ENCODE measurements around the gene MARK3.
A peak's percentile ranks its signal among the peaks of the same experiment; 100 is the strongest.
"Not testable (repeated sequence)": the region's sequence is repeated elsewhere in the genome, so short reads cannot be mapped to it uniquely, and the experiment has no call there.

Gene MARK3

DNA sequence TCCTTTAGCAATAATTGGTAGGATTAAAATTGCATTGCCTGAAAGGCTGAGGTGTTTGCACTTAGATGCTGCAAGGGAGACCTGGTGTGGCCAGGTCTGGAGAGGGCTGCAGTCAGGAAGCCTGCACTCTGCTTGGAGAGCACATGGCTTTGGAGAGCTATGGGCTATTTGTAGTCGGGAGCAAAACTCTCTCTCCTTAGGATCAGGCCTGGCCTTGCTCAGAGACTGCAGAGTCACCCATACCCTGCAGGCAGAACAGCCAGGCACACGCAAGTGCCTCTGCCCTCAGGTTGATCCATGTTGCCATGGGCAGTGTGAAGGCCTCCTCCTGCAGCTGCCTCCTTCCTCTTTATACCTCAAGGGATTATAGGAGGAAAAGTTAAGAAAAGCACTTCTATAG is 110.6 kb downstream of the MARK3 start:
- DNase-seq, result no peak

DNA sequence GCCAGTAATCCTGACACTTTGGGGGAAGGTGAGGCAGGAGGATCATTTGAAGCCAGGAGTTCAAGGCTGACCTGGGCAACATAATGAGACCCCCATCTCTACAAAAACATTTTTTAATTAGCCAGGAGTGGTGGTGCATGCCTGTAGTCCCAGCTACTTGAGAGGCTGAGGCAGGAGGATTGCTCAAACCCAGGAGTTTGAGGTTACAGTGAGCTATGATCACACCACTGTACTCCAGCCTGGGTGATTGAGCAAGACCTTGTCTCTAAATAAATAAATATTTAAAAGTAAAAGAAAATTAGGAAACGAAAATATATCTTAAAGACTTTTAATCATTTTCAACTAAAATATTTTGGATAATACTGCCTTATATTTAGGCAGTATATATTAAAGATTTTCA is 111.6 kb downstream of the MARK3 start:
- DNase-seq, result no peak

DNA sequence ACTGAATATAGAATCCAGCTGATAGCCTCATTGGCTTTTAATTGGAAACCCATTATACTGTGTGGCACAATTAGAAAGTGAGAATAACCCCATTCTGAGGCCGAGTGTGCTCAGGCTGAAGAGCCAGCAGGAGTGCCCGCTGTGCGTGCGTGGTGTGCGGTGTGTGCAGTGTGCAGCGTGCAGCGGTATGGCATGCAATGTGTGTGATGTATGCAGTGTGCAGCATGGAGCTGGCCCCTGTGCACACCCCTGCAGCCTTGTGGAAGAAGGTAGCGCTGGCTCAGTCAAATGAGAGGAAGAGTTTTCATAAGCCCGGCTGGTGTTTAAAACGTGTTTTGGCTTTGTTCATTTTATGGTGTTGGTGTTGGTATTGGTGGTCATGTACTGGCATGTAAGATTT is 114.5 kb downstream of the MARK3 start:
- DNase-seq, result no peak

DNA sequence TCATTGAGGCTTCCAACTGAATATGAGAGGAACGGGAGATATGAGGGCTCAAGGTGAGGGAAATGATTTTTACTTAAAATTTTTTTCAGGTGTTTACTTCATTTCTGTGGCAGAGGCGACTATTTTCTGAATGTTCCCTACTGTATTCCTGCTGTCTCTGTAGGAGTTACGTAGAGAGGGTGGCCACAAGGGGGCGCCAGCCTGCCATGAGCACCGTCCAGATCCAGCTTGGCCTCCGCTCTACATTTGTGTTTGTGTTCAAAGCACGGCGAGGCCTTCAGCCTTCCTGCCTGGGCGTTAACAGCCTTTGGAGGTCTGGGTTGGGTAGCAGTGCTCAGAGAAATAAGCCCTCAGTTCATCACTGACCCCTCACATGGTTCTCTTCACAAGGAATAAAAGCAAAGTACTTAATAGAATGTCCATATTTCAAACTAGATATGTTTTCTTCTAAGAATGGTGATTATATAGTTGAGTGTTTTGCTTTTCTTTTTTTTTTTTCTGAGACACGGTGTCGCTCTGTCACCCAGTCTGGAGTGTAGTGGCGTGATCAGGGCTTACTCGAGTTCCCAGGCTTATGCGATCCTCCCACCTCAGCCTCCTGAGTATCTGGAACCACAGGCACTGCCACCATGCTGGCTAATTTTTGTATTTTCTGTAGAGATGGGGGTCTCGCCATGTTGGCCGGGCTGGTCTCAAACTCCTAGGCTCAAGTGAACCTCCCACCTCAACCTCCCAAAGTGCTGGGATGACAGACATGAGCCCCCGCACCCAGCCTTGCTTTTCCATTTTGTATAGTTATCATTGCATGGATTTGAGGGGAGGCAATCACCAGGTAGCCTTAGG is 115.2 kb downstream of the MARK3 start:
- DNase-seq, result peak; percentile 25 to 72

DNA sequence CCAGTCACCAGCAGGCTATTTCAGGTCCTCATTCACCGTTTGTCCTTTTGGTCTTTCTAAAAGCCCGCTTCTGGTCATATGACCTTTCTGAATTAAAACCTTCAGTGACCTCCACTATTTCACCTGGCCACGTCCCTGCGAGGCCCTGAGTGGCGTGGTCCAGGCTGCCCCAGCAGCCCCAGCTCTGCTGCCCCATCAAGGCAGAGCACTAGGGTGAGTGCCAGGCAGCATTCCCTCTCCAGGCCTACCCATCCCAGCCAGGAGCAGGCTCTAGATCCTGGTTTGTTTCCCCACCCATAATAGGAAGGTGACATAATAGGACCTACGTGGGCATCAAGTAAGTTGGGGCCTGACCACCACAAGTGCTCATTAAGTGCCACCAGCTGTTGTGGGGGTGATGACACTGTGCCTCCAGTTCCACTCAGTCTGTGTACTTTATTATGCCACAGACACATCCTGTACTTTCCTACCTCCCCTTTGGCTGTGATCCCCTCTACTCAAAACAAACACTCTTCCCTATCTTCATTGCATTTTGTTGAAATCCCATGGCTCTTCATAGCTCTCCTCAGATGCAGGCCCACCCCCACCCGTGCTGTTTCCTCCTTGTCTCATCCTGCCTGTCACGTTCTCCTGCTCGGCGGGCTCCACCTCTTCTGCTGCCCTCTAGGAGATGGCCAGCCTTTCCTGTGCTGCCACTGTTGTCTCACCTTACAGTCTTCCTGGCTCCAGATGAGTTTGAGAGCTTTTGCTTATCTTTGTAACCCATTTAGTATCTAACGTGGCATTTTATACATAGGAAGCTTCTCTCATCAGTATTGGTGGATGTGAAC is 116.0 kb downstream of the MARK3 start:
- DNase-seq, result no peak

DNA sequence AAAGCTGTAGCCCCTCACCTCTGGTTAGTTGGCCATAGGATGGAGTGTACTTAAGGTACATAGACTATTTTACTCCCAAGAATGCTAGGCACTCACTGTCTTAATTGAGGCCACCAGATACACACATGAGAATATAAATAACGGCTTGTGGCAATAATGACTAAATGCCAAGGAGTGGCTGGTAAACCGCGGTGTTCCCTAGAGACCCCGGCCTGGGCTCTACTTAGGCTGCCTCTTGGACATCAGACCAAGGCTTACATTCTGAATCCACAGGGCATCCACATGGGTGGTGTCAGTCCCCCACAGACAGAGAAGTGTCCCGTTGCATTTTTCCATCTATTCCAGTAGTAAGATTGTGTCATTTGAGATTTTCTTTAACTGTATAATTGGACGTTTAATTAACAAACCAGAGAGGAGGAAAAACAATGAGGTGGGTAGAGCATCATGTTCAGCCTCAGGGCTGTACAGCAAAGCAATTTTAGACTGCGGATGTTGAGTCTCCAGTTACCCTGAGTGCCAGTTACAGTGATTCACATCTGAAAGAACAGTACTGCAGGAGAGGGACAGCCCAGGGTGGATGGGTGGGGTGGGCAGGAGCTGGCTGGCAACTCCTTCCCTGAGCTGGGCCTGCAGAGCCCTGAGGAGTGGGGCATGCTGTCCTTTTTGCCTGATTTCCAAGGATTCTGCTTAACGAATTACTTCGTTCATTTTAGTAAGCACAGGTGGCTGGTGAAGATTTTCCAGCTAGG is 116.9 kb downstream of the MARK3 start:
- no peak for DNase-seq

DNA sequence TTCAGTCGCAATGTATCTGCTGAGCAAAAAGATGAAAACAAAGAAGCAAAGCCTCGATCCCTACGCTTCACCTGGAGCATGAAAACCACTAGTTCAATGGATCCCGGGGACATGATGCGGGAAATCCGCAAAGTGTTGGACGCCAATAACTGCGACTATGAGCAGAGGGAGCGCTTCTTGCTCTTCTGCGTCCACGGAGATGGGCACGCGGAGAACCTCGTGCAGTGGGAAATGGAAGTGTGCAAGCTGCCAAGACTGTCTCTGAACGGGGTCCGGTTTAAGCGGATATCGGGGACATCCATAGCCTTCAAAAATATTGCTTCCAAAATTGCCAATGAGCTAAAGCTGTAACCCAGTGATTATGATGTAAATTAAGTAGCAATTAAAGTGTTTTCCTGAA is 117.7 kb downstream of the MARK3 start:
- DNase-seq, result no peak

DNA sequence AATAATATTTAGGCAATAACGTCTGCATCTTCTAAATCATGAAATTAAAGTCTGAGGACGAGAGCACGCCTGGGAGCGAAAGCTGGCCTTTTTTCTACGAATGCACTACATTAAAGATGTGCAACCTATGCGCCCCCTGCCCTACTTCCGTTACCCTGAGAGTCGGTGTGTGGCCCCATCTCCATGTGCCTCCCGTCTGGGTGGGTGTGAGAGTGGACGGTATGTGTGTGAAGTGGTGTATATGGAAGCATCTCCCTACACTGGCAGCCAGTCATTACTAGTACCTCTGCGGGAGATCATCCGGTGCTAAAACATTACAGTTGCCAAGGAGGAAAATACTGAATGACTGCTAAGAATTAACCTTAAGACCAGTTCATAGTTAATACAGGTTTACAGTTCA is 118.1 kb downstream of the MARK3 start:
- DNase-seq, result no peak

DNA sequence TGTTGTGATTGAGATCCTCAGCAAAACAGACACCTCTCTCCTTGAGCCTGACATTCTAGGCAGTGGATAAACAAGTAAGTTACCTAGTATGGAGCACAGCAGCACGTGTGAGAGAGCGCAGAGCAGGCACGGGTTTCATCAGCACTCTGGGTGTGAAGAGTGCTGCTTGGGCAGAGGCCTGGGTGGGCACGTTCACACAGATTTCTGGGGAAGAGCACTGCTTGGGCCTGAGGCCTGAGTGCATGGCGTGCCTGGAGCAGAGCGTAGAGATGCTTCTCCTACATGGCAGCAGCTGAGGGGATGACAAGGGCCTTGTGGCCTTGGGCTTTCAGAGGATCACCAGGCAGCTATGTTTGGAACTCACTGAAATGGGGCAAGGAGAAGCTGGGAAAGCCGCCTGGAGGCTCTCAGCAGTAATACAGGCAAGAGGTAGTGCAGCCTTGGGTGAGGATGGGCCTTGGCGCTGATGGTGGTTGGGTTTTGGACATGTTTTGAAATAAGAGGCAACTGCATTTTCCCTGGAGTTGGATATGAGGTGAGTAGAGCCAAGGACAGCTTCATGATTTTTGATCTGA is 119.9 kb downstream of the MARK3 start:
- DNase-seq, result no peak

DNA sequence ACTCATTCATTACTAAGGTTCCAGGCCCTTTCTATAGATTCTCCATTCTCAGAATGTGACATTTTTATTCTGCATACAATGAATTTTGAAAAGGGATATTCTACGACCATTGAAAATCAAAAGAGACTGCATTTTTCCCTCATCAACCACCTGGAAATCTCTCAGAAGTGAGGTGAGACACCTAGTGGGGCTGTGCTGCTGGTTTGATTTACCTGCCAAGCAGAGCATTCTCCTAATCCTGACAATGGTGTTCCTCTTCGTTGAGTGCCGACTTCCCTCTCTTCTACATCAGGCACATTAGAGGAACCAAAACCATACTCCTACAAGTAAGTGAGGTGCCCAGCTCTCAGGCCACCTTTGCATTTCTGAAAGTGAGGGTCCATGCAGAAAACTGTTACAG is 122.5 kb downstream of the MARK3 start:
- DNase-seq, result no peak

DNA sequence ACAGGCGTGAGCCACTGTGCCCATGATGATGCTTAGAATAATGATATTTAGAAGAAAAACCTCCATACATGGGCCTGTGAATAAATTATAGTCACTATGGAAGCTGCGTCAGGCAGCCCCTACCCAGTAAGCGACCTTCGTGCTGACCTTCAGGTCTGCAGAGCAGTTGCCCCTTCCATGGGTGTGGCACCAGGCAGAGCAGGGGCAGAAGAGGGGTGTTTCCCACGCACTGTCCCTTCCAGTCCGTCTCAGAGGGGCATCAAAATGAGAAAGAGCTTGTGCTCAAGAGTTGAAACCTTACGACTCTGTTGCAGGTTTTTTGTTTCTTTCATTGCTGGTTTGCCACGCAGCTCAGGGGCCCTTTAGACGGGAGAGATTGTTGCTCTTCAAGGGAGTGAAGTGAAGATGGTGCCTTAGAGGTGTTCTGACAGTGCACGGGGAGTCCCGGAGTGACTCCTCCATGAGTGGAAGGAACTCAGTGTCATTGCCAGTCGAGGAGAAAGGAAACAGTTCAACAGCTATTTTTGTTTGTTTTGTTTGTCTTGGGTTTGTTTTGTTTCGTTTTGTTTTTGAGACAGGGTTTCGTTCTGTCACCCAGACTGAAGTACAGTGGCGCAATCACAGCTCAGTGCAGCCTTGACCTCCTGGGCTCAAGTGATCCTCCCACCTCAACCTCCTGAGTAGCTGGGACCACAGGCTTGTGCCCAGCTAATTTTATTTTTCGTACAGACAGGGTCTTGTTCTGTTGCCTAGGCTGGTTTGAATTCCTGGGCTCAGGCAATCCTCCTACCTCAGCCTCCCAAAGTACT is 123.5 kb downstream of the MARK3 start:
- no peak for DNase-seq

DNA sequence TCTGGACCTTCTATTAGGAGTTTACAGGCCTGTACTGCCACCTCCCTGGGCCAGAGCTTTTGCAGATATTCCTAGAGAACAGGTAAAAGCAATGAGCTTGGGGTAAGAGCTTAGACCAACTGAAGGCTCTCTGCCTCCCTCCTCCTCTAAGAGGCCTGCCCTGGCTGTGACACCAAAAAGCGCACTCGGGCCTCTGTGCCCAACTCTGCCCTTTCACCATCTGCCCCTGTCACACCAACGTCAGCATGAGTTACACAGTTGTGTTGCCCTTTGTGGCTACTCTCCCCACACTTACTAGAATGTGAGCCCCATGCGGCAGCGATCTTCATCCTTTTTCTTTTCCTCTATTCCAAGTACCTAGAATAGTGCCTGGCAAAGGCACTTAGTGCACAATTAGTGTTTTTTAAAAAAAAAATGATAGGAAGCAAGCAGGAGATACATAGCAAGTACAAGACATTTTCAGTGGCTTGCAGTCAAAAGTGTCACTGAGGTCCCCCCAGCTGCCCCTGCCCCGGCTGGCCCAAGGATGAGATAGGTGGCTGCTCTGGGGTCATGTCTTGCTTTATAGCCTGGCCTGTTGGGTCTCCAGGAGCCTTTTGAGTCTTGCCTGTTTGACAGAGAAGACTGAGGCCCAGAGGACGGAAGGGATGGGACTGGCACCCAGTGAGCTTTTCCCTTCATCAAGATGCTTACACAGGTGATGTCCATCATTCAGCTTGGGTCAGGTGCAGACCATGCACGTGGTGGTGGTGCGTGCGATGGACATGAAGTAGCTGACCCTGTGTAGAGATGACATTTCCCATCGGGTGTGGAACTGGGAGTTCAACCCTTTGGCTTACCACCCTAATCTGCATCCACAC is 124.9 kb downstream of the MARK3 start:
- DNase-seq, result no peak

DNA sequence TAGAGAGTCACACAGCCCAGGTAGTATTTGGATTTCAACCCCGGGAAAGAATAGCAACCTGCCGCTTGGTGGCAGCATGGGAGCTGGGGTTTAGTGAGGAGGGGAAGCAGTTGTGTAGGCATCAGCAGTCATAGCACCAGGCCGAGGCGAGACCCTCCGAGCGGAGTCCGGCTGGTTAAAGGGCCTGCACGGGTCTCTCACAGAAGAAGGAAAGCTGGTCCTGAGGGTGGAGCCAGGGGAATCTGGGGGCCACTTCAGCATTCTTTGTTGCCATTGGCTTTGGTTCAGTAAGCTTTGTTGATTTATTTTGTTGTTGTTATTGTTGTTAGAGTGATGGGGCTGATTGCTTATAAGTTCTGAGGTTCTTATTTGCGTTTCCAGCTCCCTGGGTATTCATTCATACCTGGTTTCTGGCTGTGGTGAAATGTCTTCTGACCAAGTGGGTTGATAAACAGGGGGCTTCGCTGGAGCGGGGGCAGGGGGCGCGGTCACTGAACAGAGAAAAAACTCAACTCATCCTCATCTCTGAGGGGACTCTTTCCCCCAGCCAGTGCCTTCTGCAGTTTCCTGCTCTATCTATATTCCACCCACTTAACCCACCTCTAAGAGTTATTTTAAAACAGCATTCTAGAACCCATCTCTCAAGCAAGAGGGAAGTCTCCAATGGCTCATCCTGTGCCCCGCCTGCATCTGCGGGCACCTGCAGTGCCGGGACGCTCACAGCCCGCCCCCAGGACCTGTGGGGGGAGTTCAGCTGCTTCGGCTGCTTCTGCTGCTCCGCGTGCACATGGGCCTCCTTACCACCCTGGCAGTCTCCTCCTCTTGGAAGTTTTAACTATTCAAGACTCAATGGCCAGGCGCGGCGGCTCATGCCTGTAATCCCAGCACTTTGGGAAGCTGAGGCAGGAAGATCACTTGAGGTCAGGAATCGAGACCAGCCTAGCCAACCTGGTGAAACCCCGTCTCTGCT is 125.8 kb downstream of the MARK3 start:
- no peak for DNase-seq

DNA sequence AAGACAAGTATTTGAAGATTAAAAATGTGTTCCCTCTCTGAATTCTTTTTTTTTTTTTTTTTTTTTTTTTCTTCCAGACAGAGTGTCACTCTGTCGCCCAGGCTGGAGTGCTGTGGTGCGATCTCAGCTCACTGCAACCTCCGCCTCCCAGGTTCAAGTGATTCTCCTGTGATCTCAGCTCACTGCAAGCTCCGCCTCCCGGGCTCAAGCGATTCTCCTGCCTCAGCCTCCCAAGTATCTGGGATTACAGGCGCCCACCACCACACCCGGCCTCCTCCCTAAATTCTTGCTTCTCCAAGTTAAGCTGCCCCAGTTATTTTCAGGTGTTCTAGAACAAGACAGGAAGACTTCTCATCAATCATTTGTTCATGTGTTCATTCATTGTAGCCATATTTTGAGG is 127.0 kb downstream of the MARK3 start:
- DNase-seq, result not testable (repeated sequence)

DNA sequence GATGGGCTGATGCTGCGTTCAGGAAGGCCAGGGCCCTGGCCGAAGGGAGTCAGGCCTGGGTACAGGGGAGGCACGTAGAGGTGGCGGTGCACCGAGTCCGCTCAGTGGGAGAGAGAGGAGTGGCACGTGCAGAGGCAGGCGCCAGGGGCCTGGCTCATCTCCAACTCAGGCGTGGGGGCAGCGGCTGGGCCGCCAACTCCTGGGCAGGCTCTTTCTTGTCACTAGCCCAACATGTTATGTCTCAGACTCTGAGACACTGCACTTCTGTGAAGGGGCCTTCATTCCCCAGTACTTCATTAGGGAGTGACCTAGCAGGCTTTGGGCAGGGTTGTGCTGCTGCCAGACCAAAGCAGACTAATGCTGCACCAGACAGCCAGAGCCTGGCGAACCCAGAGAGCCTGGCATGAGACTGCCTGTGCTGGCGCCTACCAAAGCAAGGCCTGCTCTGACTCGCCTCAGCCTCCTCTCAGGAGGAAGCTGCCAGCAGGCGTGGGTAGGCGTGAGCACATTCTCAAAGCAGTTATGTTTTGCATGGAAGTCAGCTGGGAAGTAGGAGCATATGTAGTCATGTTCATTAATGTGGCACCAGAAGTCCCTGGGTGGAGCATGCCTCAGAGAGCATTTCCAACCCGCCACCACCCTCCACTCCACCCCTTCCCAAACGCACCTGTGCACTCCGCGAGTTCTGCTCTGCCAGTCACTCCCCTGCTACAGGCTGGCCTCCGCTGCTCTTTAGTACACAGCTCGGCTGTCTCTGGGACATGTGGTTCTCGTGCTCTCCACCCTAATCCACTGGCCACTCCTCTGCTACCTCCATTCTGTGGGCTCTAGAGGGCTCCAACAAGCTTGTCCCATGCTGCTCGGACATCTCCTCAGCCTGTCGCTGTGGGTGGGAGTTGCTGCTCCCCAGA is 127.7 kb downstream of the MARK3 start:
- no peak for DNase-seq

DNA sequence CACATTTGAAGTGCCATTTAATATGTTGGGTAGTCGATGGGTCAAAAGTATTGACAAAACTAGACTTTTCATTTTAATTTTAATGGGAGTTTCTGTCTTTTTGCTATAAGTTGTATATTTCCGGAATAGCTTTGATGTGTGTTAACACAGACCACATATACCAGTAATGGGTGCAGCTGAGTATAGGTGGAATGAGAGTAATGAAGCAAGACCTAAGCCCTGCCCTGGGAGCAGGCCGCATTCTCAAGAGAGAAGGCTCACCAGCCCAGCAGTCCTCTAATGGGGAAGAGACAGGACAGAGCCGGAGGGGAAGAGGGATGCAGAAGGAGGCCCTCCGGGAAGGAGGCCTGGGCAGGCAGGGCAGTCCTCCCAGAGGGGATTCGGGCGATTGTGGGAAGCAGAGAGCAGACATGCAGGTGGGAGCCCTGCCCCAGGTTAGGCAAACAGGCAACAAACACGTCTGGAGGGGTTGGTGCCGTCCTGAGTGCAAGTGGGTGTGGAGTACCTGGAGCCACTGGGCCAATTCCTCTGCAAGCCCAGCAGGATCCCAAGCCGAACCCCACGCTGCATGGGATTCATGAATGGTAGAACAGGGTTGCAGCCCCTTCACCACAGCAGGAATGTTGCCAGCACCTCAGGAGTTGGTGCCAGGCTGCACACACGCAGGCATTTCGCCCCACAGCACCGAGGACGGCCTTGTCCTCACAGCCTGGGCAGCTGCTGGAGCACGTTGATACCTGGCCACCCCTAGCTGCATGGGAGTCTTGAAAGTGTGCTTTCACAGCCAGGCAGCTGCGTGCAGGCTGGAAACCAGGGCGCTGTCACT is 129.6 kb downstream of the MARK3 start:
- no peak for DNase-seq

DNA sequence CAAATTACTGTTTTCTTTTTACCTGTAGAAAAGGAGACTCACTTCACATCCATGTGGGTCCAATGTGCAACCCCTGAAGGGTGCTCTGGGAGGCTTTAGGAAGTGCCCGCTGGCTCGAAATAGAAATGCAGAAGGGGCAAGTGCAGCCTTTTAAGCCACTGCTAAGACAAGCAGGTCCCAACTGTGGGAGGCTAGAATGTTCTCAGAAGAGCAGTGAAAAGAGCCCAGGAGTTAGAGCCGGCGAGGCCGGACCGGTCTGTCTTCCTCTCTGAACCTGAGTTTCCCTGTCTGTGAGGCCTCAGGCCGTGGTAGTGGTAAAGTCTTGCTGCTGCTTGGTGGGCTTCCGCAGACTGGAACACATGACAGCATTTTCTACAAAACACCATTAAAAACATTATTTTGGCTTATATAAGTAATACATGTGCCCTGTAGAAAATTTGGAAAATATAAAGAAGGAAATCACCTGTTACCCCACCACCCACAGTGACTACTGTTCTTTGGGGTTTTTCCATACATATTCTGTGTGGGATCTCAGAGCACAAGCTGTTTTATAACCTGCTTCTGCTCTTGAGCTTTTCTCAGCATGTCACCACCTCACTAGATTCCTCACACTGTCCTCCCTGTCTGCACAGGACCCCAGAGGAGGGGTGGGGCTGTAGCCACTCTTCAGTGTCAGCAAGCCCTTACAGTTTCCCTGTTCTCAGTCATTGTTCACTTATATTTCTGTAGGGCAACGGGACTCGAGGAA is 131.4 kb downstream of the MARK3 start:
- DNase-seq, result no peak

All from NCI-H187 (cell line).